Osteoblast (primary cell): ENCODE measurements around the gene PRKAG2. TPM values are rescaled to one million over a fixed set of nuclear protein-coding genes. Genes with fewer than 3 reads are reported as not detected.

Experiments used
- DNase-seq: peaks from one replicate; pipeline ENCODE4 v3.0.0; 2011; ENCODE audit warnings: low spot score, mixed read lengths; ENCODE audit not compliant: insufficient read length; ENCODE audit errors: missing footprints
- H2AFZ ChIP-seq: 2 replicates; pipeline ENCODE4 v1.6.0; 2011; ENCODE audit warnings: mild to moderate bottlenecking, low read length
- H3K27ac ChIP-seq: 2 replicates; pipeline ENCODE4 v1.5.1; 2011; ENCODE audit warnings: mild to moderate bottlenecking, low read depth, low read length, moderate library complexity
- H3K27me3 ChIP-seq: 2 replicates; pipeline ENCODE4 v1.6.0; 2012; ENCODE audit warnings: mild to moderate bottlenecking, control low read depth, inconsistent platforms, low read length, moderate library complexity; ENCODE audit not compliant: insufficient read depth
- H3K36me3 ChIP-seq: 2 replicates; pipeline ENCODE4 v1.5.1; 2011; ENCODE audit warnings: mild to moderate bottlenecking, low read length, control low read depth, moderate library complexity; ENCODE audit not compliant: insufficient read depth
- H3K4me1 ChIP-seq: 2 replicates; pipeline ENCODE4 v1.5.1; 2011; ENCODE audit warnings: mild to moderate bottlenecking, low read length, control low read depth, moderate library complexity; ENCODE audit not compliant: insufficient read depth
- H3K4me2 ChIP-seq: 2 replicates; pipeline ENCODE4 v1.6.0; 2011; ENCODE audit warnings: mild to moderate bottlenecking, low read length; ENCODE audit not compliant: insufficient read depth
- H3K4me3 ChIP-seq: fragments of 200-600 bp; sonication (generic); 3 replicates; pipeline ENCODE4 v1.5.1; 2012; ENCODE audit warnings: mild to moderate bottlenecking, low read length, inconsistent platforms; ENCODE audit not compliant: insufficient read depth
- H3K79me2 ChIP-seq: 2 replicates; pipeline ENCODE4 v1.6.0; 2012; ENCODE audit warnings: mild to moderate bottlenecking, low read length, control low read depth, inconsistent platforms; ENCODE audit not compliant: insufficient read depth
- H3K9me3 ChIP-seq: 2 replicates; pipeline ENCODE4 v1.5.1; 2011; ENCODE audit warnings: low read depth, low read length, control low read depth
- H4K20me1 ChIP-seq: 2 replicates; pipeline ENCODE4 v1.6.0; 2012; ENCODE audit warnings: mild to moderate bottlenecking, low read length, control low read depth; ENCODE audit not compliant: insufficient read depth
- CTCF ChIP-seq: IDR thresholded peaks from 2 replicates; pipeline ENCODE4 v1.5.1; 2011; ENCODE audit warnings: mild to moderate bottlenecking, low read depth, low read length, moderate library complexity; ENCODE audit errors: extremely low read depth
- total RNA-seq: library from RNA; depleted of rRNA; stranded (reverse); fragments of >200 nt; gene quantifications from 2 replicates; pipeline ENCODE4 v1.2.3, GENCODE V29; 2012

The PRKAG2 gene
- total RNA-seq, 1 donor, result 20.6 TPM

GRCh38 chr7:151716323-151716722 is 160.6 kb downstream of the PRKAG2 start:
- no peak for TF ChIP-seq CTCF
- no peaks in the 10 kb centered on the region for H3K79me2 ChIP-seq
- DNase-seq, result peak; percentile 39

GRCh38 chr7:151715666-151716315 is 161.1 kb downstream of the PRKAG2 start:
- H3K36me3 ChIP-seq, result no peaks in the 10 kb centered on the region
- no peaks in the 10 kb centered on the region for H3K27me3 ChIP-seq
- H3K79me2 ChIP-seq, result no peaks in the 10 kb centered on the region
- peak; percentile 49 for DNase-seq
- H3K4me1 ChIP-seq, result no peaks in the 10 kb centered on the region
- no peak overlapping the region for H3K4me3 ChIP-seq
- H2AFZ ChIP-seq, result no peak overlapping the region
- H4K20me1 ChIP-seq, result no peaks in the 10 kb centered on the region
- H3K27ac ChIP-seq, result no peak overlapping the region
- no peak overlapping the region for H3K4me2 ChIP-seq
- no peak for TF ChIP-seq CTCF
- H3K9me3 ChIP-seq, result no peaks in the 10 kb centered on the region

More at GRCh38 chr7:151716323-151716722, 160.6 kb downstream of the PRKAG2 start:
- H3K4me1 ChIP-seq, result no peaks in the 10 kb centered on the region
- no peaks in the 10 kb centered on the region for H4K20me1 ChIP-seq
- H2AFZ ChIP-seq, result no peak overlapping the region
- H3K27ac ChIP-seq, result no peak overlapping the region
- no peaks in the 10 kb centered on the region for H3K27me3 ChIP-seq
- H3K36me3 ChIP-seq, result no peaks in the 10 kb centered on the region
- no peak overlapping the region for H3K4me3 ChIP-seq
- no peaks in the 10 kb centered on the region for H3K9me3 ChIP-seq
- no peak overlapping the region for H3K4me2 ChIP-seq

- H3K4me3 ChIP-seq, result no peak overlapping the region
- no peaks in the 10 kb centered on the region for H3K4me1 ChIP-seq
- no peaks in the 10 kb centered on the region for H3K27me3 ChIP-seq
- no peaks in the 10 kb centered on the region for H3K79me2 ChIP-seq
- H3K27ac ChIP-seq, result no peak overlapping the region
- H3K9me3 ChIP-seq, result no peaks in the 10 kb centered on the region
- H3K4me2 ChIP-seq, result no peak overlapping the region
- TF ChIP-seq CTCF, result no peak
- H3K36me3 ChIP-seq, result no peaks in the 10 kb centered on the region
- no peak overlapping the region for H2AFZ ChIP-seq
- peak; percentile 55 for DNase-seq
- H4K20me1 ChIP-seq, result no peaks in the 10 kb centered on the region
Measured at GRCh38 chr7:151714201-151714600, 162.7 kb downstream of the PRKAG2 start.

GRCh38 chr7:151712810-151713125 is 164.1 kb downstream of the PRKAG2 start:
- no peak for TF ChIP-seq CTCF
- Histone ChIP-seq H3K4me1 (no peaks in the 10 kb centered on the region), H4K20me1 (no peaks in the 10 kb centered on the region), H3K27ac (no peak overlapping the region), H2AFZ (peak overlapping the region; percentile 57), H3K9me3 (no peaks in the 10 kb centered on the region), H3K4me3 (no peak overlapping the region), H3K27me3 (no peaks in the 10 kb centered on the region), H3K36me3 (no peaks in the 10 kb centered on the region), H3K4me2 (no peak overlapping the region), H3K79me2 (no peaks in the 10 kb centered on the region)
- DNase-seq, result no peak
